Measurements from ENCODE around the gene RAB36. TPM values are rescaled to one million over a fixed set of nuclear protein-coding genes. Genes with fewer than 3 reads are reported as not detected.

The RAB36 gene
- polyA plus RNA-seq, 1 donor, result 19.2 TPM

GRCh38 chr22:23180893-23181720 lies 35.8 kb downstream of the RAB36 start:
- no peak for DNase-seq

GRCh38 chr22:23181721-23182308 lies 36.5 kb downstream of the RAB36 start:
- no peak for DNase-seq

GRCh38 chr22:23182309-23183060 lies 37.2 kb downstream of the RAB36 start:
- no peak for DNase-seq

- no peak for DNase-seq
Measured at GRCh38 chr22:23183061-23183698, 37.9 kb downstream of the RAB36 start.

GRCh38 chr22:23184100-23184763 lies 39.0 kb downstream of the RAB36 start:
- DNase-seq, result no peak

- DNase-seq, result no peak
Measured at GRCh38 chr22:23184764-23185113, 39.5 kb downstream of the RAB36 start.

- no peak for DNase-seq
Measured at GRCh38 chr22:23187211-23187610, 41.9 kb downstream of the RAB36 start.

- no peak for DNase-seq
Measured at GRCh38 chr22:23187871-23188700, 42.8 kb downstream of the RAB36 start.

- DNase-seq, result no peak
Measured at GRCh38 chr22:23190526-23190925, 45.2 kb downstream of the RAB36 start.

- DNase-seq, result no peak
Measured at GRCh38 chr22:23192133-23192532, 46.9 kb downstream of the RAB36 start.

- no peak for DNase-seq
Measured at GRCh38 chr22:23192558-23192957, 47.3 kb downstream of the RAB36 start.

GRCh38 chr22:23193196-23193827 lies 48.0 kb downstream of the RAB36 start:
- DNase-seq, result no peak

GRCh38 chr22:23193882-23194281 lies 48.6 kb downstream of the RAB36 start:
- no peak for DNase-seq

- DNase-seq, result no peak
Measured at GRCh38 chr22:23196165-23196564, 50.9 kb downstream of the RAB36 start.

- DNase-seq, result no peak
Measured at GRCh38 chr22:23197836-23198235, 52.6 kb downstream of the RAB36 start.

- DNase-seq, result no peak
Measured at GRCh38 chr22:23199159-23199558, 53.9 kb downstream of the RAB36 start.

GRCh38 chr22:23200898-23201297 lies 55.6 kb downstream of the RAB36 start:
- no peak for DNase-seq

- DNase-seq, result no peak
Measured at GRCh38 chr22:23202812-23203451, 57.7 kb downstream of the RAB36 start.

GRCh38 chr22:23203452-23204124 lies 58.3 kb downstream of the RAB36 start:
- DNase-seq, result no peak

GRCh38 chr22:23204125-23204488 lies 58.8 kb downstream of the RAB36 start:
- DNase-seq, result no peak

Measured in left kidney (tissue), 2 donors.